IPS-11a (cell line): ENCODE results near the gene PAX9.

ENCODE experiments used
- H3K4me3 ChIP-seq: one replicate; pipeline ENCODE4 v1.5.1; 2013; ENCODE audit warnings: low read depth, low read length, control low read depth

The PAX9 gene

GRCh38 chr14:36661506-36662257 is at the start of gene PAX9:
TSS of gene PAX9 (plus strand) at chr14:36661860. CDS start at chr14:36662090, 230 bp downstream.
- H3K4me3 ChIP-seq = peak within 1 kb of the TSS; percentile 34

- H3K4me3 ChIP-seq = no peak overlapping the region
These were observed 43.8 kb upstream of the PAX9 start for GRCh38 chr14:36617824-36618223.

GRCh38 chr14:36618641-36619040 is 43.0 kb upstream of the PAX9 start:
- H3K4me3 ChIP-seq = no peak overlapping the region

- H3K4me3 ChIP-seq = no peak overlapping the region
These were observed 42.5 kb upstream of the PAX9 start for GRCh38 chr14:36619131-36619530.

GRCh38 chr14:36619853-36620252 is 41.8 kb upstream of the PAX9 start:
- no peak overlapping the region for H3K4me3 ChIP-seq

GRCh38 chr14:36625014-36625413 is 36.6 kb upstream of the PAX9 start:
- H3K4me3 ChIP-seq = no peak overlapping the region

- H3K4me3 ChIP-seq = no peak overlapping the region
These were observed 36.2 kb upstream of the PAX9 start for GRCh38 chr14:36625436-36625835.

GRCh38 chr14:36626151-36626550 is 35.5 kb upstream of the PAX9 start:
- H3K4me3 ChIP-seq = no peak overlapping the region

- no peak overlapping the region for H3K4me3 ChIP-seq
These were observed 33.7 kb upstream of the PAX9 start for GRCh38 chr14:36627981-36628380.

- H3K4me3 ChIP-seq = no peak overlapping the region
These were observed 28.1 kb upstream of the PAX9 start for GRCh38 chr14:36633580-36633979.

- peak overlapping the region; percentile 50 for H3K4me3 ChIP-seq
These were observed 14.8 kb upstream of the PAX9 start for GRCh38 chr14:36646664-36647416.

GRCh38 chr14:36647417-36647823 is 14.2 kb upstream of the PAX9 start:
- peak overlapping the region; percentile 50 for H3K4me3 ChIP-seq

GRCh38 chr14:36647824-36648753 is 13.6 kb upstream of the PAX9 start:
- H3K4me3 ChIP-seq = peak overlapping the region; percentile 50

GRCh38 chr14:36649872-36650650 is 11.6 kb upstream of the PAX9 start:
- no peak overlapping the region for H3K4me3 ChIP-seq

- H3K4me3 ChIP-seq = no peak overlapping the region
These were observed 9.0 kb upstream of the PAX9 start for GRCh38 chr14:36652542-36653201.

- H3K4me3 ChIP-seq = no peak overlapping the region
These were observed 8.2 kb upstream of the PAX9 start for GRCh38 chr14:36653413-36653812.

GRCh38 chr14:36653962-36654793 is 7.5 kb upstream of the PAX9 start:
- no peak overlapping the region for H3K4me3 ChIP-seq

- H3K4me3 ChIP-seq = no peak overlapping the region
These were observed 6.8 kb upstream of the PAX9 start for GRCh38 chr14:36654794-36655381.

- H3K4me3 ChIP-seq = no peak overlapping the region
These were observed 6.1 kb upstream of the PAX9 start for GRCh38 chr14:36655571-36655962.
